Measurements from ENCODE around the gene PIK3C2G. TPM values are rescaled to one million over a fixed set of nuclear protein-coding genes. Genes with fewer than 3 reads are reported as not detected.

The PIK3C2G gene
- total RNA-seq, 1 experiment from 2014 or later: not detected

DNA sequence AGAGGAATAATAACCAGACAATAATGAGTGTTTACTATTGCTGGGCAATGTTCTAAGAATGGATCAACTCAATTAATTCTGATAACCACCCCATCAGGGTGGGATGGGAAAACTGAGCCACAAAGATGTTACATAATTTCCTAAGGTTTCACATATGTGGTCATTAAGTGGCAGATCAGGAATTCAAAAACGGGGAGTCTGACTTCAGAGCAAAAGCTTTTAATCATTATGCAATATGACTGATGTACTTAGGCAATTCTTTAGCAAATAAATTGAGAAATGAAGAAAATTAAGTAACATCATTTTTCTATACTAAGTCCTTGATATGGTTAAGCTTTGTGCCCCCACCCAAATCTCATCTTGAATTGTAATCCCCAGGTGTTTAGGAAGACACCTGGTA lies 423.1 kb downstream of the PIK3C2G start:
- Histone ChIP-seq H3K4me1 (ENCODE audit: control insufficient read depth, insufficient read depth, low read length) (no peaks in the 10 kb centered on the region), H3K9me3 (ENCODE audit: control insufficient read depth, insufficient read depth, low read depth, low read length) (no peaks in the 10 kb centered on the region), H3K4me3 (ENCODE audit: low read depth in 2 of 2, low read length in 2 of 2) (no peak overlapping the region), H3K27ac (ENCODE audit: low read length) (no peak overlapping the region), H3K27me3 (ENCODE audit: control insufficient read depth, insufficient read depth, low read length) (no peaks in the 10 kb centered on the region), H3K36me3 (ENCODE audit: control insufficient read depth, insufficient read depth, low read length) (no peaks in the 10 kb centered on the region)
- no TSS peak for BruUV-seq (replicated peaks)
- in situ Hi-C loops (cut with HindIII; ENCODE audit: low pct_unique_long_range_greater_than_20kb, low sequenced_read_pairs) (no loop called here), intact Hi-C loops (cut with micrococcal nuclease; ENCODE audit: unreplicated experiment) (no loop called here)
- no peak for TF ChIP-seq TCF7L2 (IDR thresholded peaks at IDR 0.05; ENCODE audit: low read depth, low read length)
- TF ChIP-seq, protein P1, sequence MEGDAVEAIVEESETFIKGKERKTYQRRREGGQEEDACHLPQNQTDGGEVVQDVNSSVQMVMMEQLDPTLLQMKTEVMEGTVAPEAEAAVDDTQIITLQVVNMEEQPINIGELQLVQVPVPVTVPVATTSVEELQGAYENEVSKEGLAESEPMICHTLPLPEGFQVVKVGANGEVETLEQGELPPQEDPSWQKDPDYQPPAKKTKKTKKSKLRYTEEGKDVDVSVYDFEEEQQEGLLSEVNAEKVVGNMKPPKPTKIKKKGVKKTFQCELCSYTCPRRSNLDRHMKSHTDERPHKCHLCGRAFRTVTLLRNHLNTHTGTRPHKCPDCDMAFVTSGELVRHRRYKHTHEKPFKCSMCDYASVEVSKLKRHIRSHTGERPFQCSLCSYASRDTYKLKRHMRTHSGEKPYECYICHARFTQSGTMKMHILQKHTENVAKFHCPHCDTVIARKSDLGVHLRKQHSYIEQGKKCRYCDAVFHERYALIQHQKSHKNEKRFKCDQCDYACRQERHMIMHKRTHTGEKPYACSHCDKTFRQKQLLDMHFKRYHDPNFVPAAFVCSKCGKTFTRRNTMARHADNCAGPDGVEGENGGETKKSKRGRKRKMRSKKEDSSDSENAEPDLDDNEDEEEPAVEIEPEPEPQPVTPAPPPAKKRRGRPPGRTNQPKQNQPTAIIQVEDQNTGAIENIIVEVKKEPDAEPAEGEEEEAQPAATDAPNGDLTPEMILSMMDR (IDR thresholded peaks at IDR 0.05): no peak
- TF ChIP-seq SIN3A (IDR thresholded peaks at IDR 0.05; ENCODE audit: borderline replicate concordance, insufficient read depth, low read depth, low read length): no peak
- TF ChIP-seq, protein P2, sequence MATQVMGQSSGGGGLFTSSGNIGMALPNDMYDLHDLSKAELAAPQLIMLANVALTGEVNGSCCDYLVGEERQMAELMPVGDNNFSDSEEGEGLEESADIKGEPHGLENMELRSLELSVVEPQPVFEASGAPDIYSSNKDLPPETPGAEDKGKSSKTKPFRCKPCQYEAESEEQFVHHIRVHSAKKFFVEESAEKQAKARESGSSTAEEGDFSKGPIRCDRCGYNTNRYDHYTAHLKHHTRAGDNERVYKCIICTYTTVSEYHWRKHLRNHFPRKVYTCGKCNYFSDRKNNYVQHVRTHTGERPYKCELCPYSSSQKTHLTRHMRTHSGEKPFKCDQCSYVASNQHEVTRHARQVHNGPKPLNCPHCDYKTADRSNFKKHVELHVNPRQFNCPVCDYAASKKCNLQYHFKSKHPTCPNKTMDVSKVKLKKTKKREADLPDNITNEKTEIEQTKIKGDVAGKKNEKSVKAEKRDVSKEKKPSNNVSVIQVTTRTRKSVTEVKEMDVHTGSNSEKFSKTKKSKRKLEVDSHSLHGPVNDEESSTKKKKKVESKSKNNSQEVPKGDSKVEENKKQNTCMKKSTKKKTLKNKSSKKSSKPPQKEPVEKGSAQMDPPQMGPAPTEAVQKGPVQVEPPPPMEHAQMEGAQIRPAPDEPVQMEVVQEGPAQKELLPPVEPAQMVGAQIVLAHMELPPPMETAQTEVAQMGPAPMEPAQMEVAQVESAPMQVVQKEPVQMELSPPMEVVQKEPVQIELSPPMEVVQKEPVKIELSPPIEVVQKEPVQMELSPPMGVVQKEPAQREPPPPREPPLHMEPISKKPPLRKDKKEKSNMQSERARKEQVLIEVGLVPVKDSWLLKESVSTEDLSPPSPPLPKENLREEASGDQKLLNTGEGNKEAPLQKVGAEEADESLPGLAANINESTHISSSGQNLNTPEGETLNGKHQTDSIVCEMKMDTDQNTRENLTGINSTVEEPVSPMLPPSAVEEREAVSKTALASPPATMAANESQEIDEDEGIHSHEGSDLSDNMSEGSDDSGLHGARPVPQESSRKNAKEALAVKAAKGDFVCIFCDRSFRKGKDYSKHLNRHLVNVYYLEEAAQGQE (IDR thresholded peaks at IDR 0.05; ENCODE audit: insufficient read depth in 1 of 2, low read depth in 2 of 2, low read length in 1 of 2): no peak
- no peak for TF ChIP-seq POLR2AphosphoS5 (IDR thresholded peaks at IDR 0.05; ENCODE audit: low read depth, low read length)
- no peak for DNase-seq (ENCODE audit: low read depth, low spot score)
- ATAC-seq: no peak
- CTCF ChIA-PET: no interaction called here
- POLR2A ChIA-PET: no interaction called here

DNA sequence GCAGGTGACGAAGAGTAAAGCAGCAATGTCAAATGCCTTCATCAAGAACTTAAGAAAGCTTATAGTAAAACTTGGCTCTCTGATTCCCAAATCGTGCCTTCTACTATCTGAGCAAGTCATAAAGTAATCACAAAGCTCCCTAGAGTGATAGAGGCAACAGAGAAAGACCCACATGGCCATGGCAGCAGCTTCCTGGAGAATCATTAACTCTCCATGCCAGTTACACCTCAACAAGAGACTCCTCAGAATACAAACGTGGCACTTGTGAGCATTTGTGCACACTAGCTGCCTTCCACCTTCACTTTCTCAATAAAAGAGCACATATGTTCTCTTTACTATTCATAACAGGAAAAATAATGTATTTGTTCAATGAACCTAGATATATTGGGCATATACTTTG lies 428.5 kb downstream of the PIK3C2G start:
- in situ Hi-C loops (cut with HindIII; ENCODE audit: low pct_unique_long_range_greater_than_20kb, low sequenced_read_pairs) (no loop called here), intact Hi-C loops (cut with micrococcal nuclease; ENCODE audit: unreplicated experiment) (no loop called here)
- DNase-seq (ENCODE audit: low read depth, low spot score) (no peak), ATAC-seq (no peak)
- H3K27ac ChIP-seq (ENCODE audit: low read length): no peak overlapping the region
- no peaks in the 10 kb centered on the region for H3K36me3 ChIP-seq (ENCODE audit: control insufficient read depth, insufficient read depth, low read length)
- BruUV-seq (replicated peaks): no TSS peak
- no peak overlapping the region for H3K4me3 ChIP-seq (ENCODE audit: low read depth in 2 of 2, low read length in 2 of 2)
- no peaks in the 10 kb centered on the region for H3K27me3 ChIP-seq (ENCODE audit: control insufficient read depth, insufficient read depth, low read length)
- POLR2A ChIA-PET: no interaction called here
- TF ChIP-seq POLR2AphosphoS5 (IDR thresholded peaks at IDR 0.05; ENCODE audit: low read depth, low read length) (no peak), SIN3A (IDR thresholded peaks at IDR 0.05; ENCODE audit: borderline replicate concordance, insufficient read depth, low read depth, low read length) (no peak), TCF7L2 (IDR thresholded peaks at IDR 0.05; ENCODE audit: low read depth, low read length) (no peak)
- TF ChIP-seq, protein P2 (IDR thresholded peaks at IDR 0.05; ENCODE audit: insufficient read depth in 1 of 2, low read depth in 2 of 2, low read length in 1 of 2): no peak
- TF ChIP-seq, protein P1 (IDR thresholded peaks at IDR 0.05): no peak
- H3K9me3 ChIP-seq (ENCODE audit: control insufficient read depth, insufficient read depth, low read depth, low read length): no peaks in the 10 kb centered on the region
- H3K4me1 ChIP-seq (ENCODE audit: control insufficient read depth, insufficient read depth, low read length): no peaks in the 10 kb centered on the region
- CTCF ChIA-PET: no interaction called here
